Endothelial cell (in vitro differentiated cells): ENCODE results near the gene GAREM1. TPM values are rescaled to one million over a fixed set of nuclear protein-coding genes. Genes with fewer than 3 reads are reported as not detected.

Experiments used
- DNase-seq: peaks from one replicate; pipeline ENCODE4 v3.0.0; 2021; ENCODE audit warnings: low spot score
- H3K27ac Mint-ChIP-seq: one replicate; pipeline ENCODE4 v1.8.0; 2021; ENCODE audit warnings: mixed read lengths, inconsistent platforms; ENCODE audit not compliant: unreplicated experiment
- H3K27me3 Mint-ChIP-seq: one replicate; pipeline ENCODE4 v1.8.0; 2021; ENCODE audit warnings: mild to moderate bottlenecking, moderate library complexity, mixed read lengths, inconsistent platforms; ENCODE audit not compliant: unreplicated experiment
- H3K36me3 Mint-ChIP-seq: one replicate; pipeline ENCODE4 v1.8.0; 2021; ENCODE audit warnings: mild to moderate bottlenecking, low read depth, mixed read lengths, inconsistent platforms; ENCODE audit not compliant: unreplicated experiment
- H3K4me1 Mint-ChIP-seq: one replicate; pipeline ENCODE4 v1.8.0; 2021; ENCODE audit warnings: mild to moderate bottlenecking, mixed read lengths, inconsistent platforms; ENCODE audit not compliant: unreplicated experiment
- H3K4me3 Mint-ChIP-seq: one replicate; pipeline ENCODE4 v1.8.0; 2021; ENCODE audit warnings: mild to moderate bottlenecking, mixed read lengths, inconsistent platforms; ENCODE audit not compliant: unreplicated experiment
- H3K9me3 Mint-ChIP-seq: one replicate; pipeline ENCODE4 v1.8.0; 2021; ENCODE audit warnings: mixed read lengths, inconsistent platforms; ENCODE audit not compliant: unreplicated experiment
- CTCF ChIP-seq: fragments of 200-600 bp; sonication (generic); IDR thresholded peaks from one replicate; pipeline ENCODE4 v1.5.0; 2021; ENCODE audit warnings: antibody characterized with exemption; ENCODE audit not compliant: unreplicated experiment
- total RNA-seq: library from RNA; stranded (reverse); fragmentation: NEBNext Ultra II Directional; extraction: Animal tissue kit (Norgen Biotek cat#: 25700); gene quantifications from one replicate; pipeline ENCODE4 v1.2.1, GENCODE V29; 2021; ENCODE audit not compliant: unreplicated experiment

GAREM1 gene
- total RNA-seq, 1 donor from 2014 or later = 1.2 TPM

- Mint-ChIP-seq H3K27ac (no peak overlapping the region), H3K9me3 (no peaks in the 10 kb centered on the region), H3K27me3 (peaks cover 2% of the 10 kb centered on the region), H3K36me3 (no peaks in the 10 kb centered on the region), H3K4me3 (no peak overlapping the region), H3K4me1 (no peaks in the 10 kb centered on the region)
- TF ChIP-seq CTCF = no peak
- no peak for DNase-seq
These were observed 254.3 kb downstream of the GAREM1 start for GRCh38 chr18:32216390-32216789.

- DNase-seq = no peak
- Mint-ChIP-seq H3K9me3 (no peaks in the 10 kb centered on the region), H3K27ac (no peak overlapping the region), H3K4me1 (peaks cover under 1% of the 10 kb centered on the region), H3K27me3 (peaks cover 2% of the 10 kb centered on the region), H3K4me3 (no peak overlapping the region), H3K36me3 (no peaks in the 10 kb centered on the region)
- TF ChIP-seq CTCF = no peak
These were observed 257.0 kb downstream of the GAREM1 start for GRCh38 chr18:32213693-32214092.
